Astrocyte (in vitro differentiated cells and primary cell): ENCODE results near the gene BCL7A. TPM values are rescaled to one million over a fixed set of nuclear protein-coding genes. Genes with fewer than 3 reads are reported as not detected.

Experiments used
- DNase-seq: peaks from one replicate; pipeline ENCODE4 v3.0.0-alpha.2; 2010; ENCODE audit warnings: low read depth
- FAIRE-seq: peaks from 2 replicates; lab custom pipeline; 2011; peaks lifted over from hg19 to GRCh38; lab: Jason Lieb, UNC
- H2AFZ ChIP-seq: 2 replicates; pipeline ENCODE4 v1.6.0; 2012; ENCODE audit warnings: low read depth, low read length, inconsistent platforms
- H3K27ac ChIP-seq: 2 replicates; pipeline ENCODE4 v1.5.1; 2011; ENCODE audit warnings: low read depth, low read length, inconsistent platforms
- H3K27me3 ChIP-seq: 2 replicates; pipeline ENCODE4 v1.6.0; 2011; ENCODE audit warnings: low read length, inconsistent platforms; ENCODE audit not compliant: insufficient read depth
- H3K36me3 ChIP-seq: 2 replicates; pipeline ENCODE4 v1.5.1; 2011; ENCODE audit warnings: low read length, inconsistent platforms; ENCODE audit not compliant: insufficient read depth
- H3K4me1 ChIP-seq: 2 replicates; pipeline ENCODE4 v1.5.1; 2011; ENCODE audit warnings: low read length, inconsistent platforms; ENCODE audit not compliant: insufficient read depth
- H3K4me2 ChIP-seq: 2 replicates; pipeline ENCODE4 v1.6.0; 2012; ENCODE audit warnings: low read length, inconsistent platforms
- H3K4me3 ChIP-seq: 2 replicates; pipeline ENCODE4 v1.5.1; 2011; ENCODE audit warnings: low read depth, mild to moderate bottlenecking, low read length, inconsistent platforms; ENCODE audit not compliant: insufficient read depth
- H3K79me2 ChIP-seq: 2 replicates; pipeline ENCODE4 v1.6.0; 2012; ENCODE audit warnings: mild to moderate bottlenecking, low read length, inconsistent platforms; ENCODE audit not compliant: insufficient read depth
- H3K9ac ChIP-seq: 2 replicates; pipeline ENCODE4 v1.6.0; 2012; ENCODE audit warnings: mild to moderate bottlenecking, low read length, inconsistent platforms
- H3K9me3 ChIP-seq: 2 replicates; pipeline ENCODE4 v1.5.1; 2012; ENCODE audit warnings: low read depth, mild to moderate bottlenecking, low read length, inconsistent platforms; ENCODE audit not compliant: insufficient read depth
- H4K20me1 ChIP-seq: 2 replicates; pipeline ENCODE4 v1.6.0; 2012; ENCODE audit warnings: low read length, inconsistent platforms; ENCODE audit not compliant: insufficient read depth
- H3K27ac Mint-ChIP-seq: one replicate; pipeline ENCODE4 v1.8.0; 2021; ENCODE audit warnings: mild to moderate bottlenecking, mixed read lengths; ENCODE audit not compliant: unreplicated experiment
- H3K27me3 Mint-ChIP-seq: one replicate; pipeline ENCODE4 v1.8.0; 2021; ENCODE audit warnings: low read depth, mixed read lengths; ENCODE audit not compliant: unreplicated experiment
- H3K36me3 Mint-ChIP-seq: one replicate; pipeline ENCODE4 v1.8.0; 2021; ENCODE audit warnings: low read depth, mixed read lengths; ENCODE audit not compliant: unreplicated experiment
- H3K4me1 Mint-ChIP-seq: one replicate; pipeline ENCODE4 v1.8.0; 2021; ENCODE audit warnings: low read depth, mixed read lengths; ENCODE audit not compliant: unreplicated experiment
- H3K4me3 Mint-ChIP-seq: one replicate; pipeline ENCODE4 v1.8.0; 2021; ENCODE audit warnings: mild to moderate bottlenecking, moderate library complexity, mixed read lengths; ENCODE audit not compliant: unreplicated experiment
- H3K9me3 Mint-ChIP-seq: one replicate; pipeline ENCODE4 v1.8.0; 2021; ENCODE audit warnings: mild to moderate bottlenecking, mixed read lengths; ENCODE audit not compliant: unreplicated experiment
- EZH2 ChIP-seq: IDR thresholded peaks from 2 replicates; pipeline ENCODE4 v1.6.1; 2012; ENCODE audit warnings: mild to moderate bottlenecking, low read length, inconsistent platforms; ENCODE audit not compliant: insufficient read depth
- total RNA-seq: library from RNA; stranded (reverse); gene quantifications from 2 replicates; pipeline ENCODE4 v1.2.1, GENCODE V29; 2021
- TF ChIP-seq, protein P1 (sequence below): IDR thresholded peaks from 2 replicates; pipeline ENCODE4 v1.5.1; 2011; ENCODE audit warnings: low read depth, mild to moderate bottlenecking, inconsistent platforms, low read length, moderate library complexity; ENCODE audit not compliant: insufficient read depth

The BCL7A gene
- total RNA-seq, 1 donor from 2014 or later = 9.6 TPM

DNA sequence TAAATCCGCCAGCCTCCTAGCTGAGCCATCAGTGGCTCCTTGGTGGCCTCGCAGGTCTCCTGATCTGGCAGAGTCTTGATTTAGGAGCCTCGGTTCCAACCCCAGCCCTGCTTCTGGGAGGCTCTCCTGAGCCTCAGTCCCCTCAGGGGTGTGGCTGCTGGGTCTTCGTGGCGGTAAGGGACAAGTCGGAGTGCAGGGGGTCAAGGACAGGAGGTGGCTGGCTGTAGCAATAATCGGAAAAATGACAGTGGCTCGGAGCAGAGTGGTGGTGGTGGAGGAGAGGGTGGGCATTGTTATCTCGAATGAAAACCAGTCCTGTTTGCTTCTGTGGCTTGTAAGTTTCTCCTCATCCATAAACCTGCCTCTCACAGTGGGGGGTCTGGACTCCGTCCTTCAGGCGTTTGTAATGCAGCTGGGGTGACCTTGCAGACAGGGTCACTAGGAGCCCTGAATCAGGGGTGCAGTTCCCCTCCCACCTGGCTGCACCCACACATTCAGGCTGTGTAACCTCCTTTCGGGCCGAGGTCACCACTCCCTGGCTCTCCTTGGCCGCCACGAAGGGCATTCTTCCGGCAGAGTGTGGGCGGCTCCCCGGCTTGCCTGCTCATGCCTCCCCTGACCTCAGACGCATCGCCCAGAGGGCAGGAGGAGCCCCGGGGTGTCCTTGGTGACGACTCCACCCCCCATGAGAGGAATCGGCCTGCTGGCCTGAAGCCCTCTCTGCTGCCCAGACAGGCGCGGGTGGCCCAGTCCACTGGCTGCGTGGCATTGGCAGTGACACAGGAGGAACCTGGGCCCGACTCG is 8.1 kb downstream of the BCL7A start:
- H3K36me3 ChIP-seq = no peaks in the 10 kb centered on the region
- H3K79me2 ChIP-seq = peaks cover 37% of the 10 kb centered on the region
- no peak overlapping the region for H2AFZ ChIP-seq
- no peaks in the 10 kb centered on the region for H3K9me3 ChIP-seq
- no peak overlapping the region for H3K4me3 ChIP-seq
- Mint-ChIP-seq H3K4me3 (no peak overlapping the region), H3K27ac (peak overlapping the region; percentile 81), H3K27me3 (no peaks in the 10 kb centered on the region), H3K4me1 (peaks cover 7% of the 10 kb centered on the region), H3K36me3 (peaks cover 1% of the 10 kb centered on the region), H3K9me3 (no peaks in the 10 kb centered on the region)
- DNase-seq (no peak), FAIRE-seq (no peak)
- H3K9ac ChIP-seq = no peak overlapping the region
- no peaks in the 10 kb centered on the region for H3K27me3 ChIP-seq
- H3K4me1 ChIP-seq = peaks cover 16% of the 10 kb centered on the region
- H4K20me1 ChIP-seq = peaks cover 33% of the 10 kb centered on the region
- H3K27ac ChIP-seq = no peak overlapping the region
- TF ChIP-seq, protein P1, sequence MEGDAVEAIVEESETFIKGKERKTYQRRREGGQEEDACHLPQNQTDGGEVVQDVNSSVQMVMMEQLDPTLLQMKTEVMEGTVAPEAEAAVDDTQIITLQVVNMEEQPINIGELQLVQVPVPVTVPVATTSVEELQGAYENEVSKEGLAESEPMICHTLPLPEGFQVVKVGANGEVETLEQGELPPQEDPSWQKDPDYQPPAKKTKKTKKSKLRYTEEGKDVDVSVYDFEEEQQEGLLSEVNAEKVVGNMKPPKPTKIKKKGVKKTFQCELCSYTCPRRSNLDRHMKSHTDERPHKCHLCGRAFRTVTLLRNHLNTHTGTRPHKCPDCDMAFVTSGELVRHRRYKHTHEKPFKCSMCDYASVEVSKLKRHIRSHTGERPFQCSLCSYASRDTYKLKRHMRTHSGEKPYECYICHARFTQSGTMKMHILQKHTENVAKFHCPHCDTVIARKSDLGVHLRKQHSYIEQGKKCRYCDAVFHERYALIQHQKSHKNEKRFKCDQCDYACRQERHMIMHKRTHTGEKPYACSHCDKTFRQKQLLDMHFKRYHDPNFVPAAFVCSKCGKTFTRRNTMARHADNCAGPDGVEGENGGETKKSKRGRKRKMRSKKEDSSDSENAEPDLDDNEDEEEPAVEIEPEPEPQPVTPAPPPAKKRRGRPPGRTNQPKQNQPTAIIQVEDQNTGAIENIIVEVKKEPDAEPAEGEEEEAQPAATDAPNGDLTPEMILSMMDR = no peak
- no peak for TF ChIP-seq EZH2
- H3K4me2 ChIP-seq = no peak overlapping the region

DNA sequence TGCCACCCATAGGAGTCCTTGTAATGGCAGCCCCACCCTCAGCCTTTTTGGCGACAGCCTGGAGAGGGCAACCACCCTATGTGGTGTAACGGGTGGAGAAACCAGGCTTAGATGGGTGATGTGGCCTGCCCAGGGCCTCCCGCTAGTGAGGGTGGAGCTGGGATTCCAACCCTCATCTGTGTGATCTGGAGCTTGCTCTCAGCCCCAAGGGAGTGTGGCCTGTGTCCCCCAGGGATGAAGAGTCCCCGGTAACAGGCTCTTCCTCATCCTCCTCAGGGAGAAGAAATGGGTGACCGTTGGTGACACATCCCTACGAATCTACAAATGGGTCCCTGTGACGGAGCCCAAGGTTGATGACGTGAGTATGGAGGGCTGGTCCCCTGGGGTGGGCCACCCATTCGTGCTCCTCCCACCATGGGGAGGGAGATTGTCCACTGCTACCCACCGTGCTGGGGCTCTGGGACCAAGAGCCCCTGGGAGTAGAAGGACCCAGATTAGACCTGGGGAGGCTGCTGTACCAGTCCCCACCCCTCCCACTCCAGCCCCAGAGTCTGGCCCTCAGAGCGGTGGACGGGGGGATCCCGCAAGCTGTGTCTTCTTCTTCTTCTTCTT is 8.8 kb downstream of the BCL7A start:
- Histone ChIP-seq H3K4me1 (peaks cover 16% of the 10 kb centered on the region), H3K27me3 (no peaks in the 10 kb centered on the region), H3K27ac (no peak overlapping the region), H4K20me1 (peaks cover 33% of the 10 kb centered on the region), H3K36me3 (no peaks in the 10 kb centered on the region), H3K9me3 (no peaks in the 10 kb centered on the region), H3K4me2 (no peak overlapping the region), H3K79me2 (peaks cover 33% of the 10 kb centered on the region), H2AFZ (no peak overlapping the region), H3K4me3 (no peak overlapping the region), H3K9ac (no peak overlapping the region)
- TF ChIP-seq EZH2 = no peak
- TF ChIP-seq, protein P1 = no peak
- H3K27ac Mint-ChIP-seq = no peak overlapping the region
- peaks cover 4% of the 10 kb centered on the region for H3K36me3 Mint-ChIP-seq
- no peak for DNase-seq
- H3K9me3 Mint-ChIP-seq = no peaks in the 10 kb centered on the region
- no peak for FAIRE-seq
- H3K27me3 Mint-ChIP-seq = no peaks in the 10 kb centered on the region
- H3K4me1 Mint-ChIP-seq = peaks cover 7% of the 10 kb centered on the region
- no peak overlapping the region for H3K4me3 Mint-ChIP-seq
